CD1c-positive myeloid dendritic cell (primary cell): ENCODE measurements around the gene KRT80.

Source experiments
- DNase-seq: peaks from one replicate; pipeline ENCODE4 v3.0.0-alpha.2; 2016; ENCODE audit errors: extremely low spot score

KRT80 gene

DNA sequence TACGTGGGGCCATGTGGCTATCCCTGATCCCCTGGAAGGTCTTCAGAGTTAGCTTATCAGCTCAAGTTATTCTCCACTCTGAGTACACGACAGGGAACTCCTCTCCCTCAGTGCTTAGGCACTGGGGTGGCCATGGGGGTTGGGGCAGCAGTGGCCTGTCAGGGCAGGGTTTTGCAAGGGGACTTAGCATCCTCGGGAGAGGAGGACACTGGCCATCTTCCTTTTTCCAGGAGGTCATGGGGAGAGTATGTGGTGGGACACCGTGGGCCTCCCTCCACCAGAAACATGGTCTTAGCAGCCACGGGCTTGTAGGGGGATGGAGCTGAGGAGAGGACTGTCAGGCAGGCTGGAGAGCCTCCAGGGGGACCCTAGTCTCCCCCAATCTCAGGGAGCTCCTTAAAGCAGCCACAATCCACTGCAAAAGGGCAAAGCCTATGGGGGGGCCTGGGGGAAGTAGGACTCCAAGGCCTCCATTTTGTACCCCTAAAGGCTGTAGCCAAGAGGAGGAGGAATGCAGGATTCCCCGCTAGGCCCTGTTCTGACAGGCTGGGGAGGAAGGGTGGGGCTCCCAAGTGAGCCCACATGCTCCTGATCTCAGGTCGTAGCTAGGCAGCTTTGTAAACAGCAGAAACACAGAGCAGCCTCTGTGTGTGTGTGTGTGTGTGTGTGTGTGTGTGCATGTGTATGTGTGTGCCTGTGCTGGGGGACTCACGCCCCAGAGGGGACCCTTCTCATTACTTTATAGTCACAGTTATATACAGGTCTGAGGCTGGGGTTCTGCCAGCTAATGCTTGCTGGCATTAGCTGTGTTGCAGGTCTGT lies 36.6 kb downstream of the KRT80 start:
- DNase-seq: peak; percentile 11

DNA sequence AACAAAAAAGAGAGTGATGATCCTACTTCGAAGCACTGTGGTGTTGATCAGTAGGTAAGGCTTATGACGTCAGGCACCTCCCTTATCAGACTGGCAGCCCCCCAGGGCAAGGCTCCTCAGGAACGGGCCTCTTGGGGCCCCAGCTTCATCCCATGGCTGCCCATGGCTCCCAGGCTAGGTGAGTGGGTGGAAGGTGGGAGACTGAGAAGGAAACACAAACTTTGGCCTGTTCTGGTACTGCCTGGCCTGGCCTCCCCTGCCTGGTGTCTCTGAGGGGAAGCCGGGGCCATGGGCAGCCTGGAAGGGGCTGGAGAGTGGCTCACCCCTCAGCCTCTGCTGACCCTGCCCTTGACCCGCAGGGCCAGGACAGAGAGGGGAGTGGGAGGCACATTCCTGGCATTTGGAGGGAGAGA lies 38.9 kb downstream of the KRT80 start:
- DNase-seq: no peak

DNA sequence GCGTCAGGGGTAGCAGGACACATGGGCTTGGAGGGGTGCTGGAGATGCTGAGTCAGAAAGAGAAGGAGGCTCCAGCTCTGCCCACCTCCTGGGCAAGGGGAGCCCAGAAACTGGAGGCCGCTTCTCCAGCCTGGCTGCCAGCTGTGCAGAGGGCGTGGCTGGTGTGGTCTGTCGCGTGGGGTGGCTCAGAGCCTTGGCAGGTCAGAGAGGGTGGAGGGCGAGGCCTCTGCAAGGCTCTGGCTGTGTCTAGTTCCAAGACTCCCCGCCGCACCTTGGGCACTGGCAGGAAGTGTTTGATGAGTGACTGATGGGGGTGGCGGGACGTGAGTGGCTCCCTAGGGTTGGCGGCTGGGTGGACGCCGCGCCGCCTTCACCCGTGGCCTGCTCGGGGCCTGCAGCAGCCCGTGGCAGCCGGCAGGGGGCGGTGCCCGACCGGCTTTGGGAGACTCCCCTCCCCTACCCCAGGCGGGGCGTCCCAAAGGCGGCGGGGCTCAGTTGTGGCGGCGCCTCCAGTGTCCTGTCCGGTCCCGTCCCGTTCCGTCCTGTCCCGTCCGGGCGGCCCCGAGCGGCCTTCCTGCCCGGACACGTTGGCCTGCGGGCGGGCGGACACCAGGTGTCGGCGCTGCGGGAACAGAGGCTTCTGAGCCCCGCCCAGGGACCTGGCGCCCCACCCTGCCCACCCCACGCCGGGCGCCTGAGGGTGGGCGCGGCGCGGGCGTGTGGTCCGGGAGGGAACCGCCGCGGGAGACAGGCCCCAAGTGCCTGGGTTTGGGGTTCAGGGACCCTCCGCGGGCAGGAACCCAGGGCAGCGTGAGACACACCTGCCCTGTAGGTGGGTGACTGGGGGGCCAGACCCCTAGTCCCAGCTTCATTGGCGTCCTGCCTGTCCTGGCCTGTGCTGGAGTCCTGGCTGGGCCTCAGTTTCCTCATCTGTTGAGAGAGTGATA lies 39.7 kb downstream of the KRT80 start:
- DNase-seq: peak; percentile 80

DNA sequence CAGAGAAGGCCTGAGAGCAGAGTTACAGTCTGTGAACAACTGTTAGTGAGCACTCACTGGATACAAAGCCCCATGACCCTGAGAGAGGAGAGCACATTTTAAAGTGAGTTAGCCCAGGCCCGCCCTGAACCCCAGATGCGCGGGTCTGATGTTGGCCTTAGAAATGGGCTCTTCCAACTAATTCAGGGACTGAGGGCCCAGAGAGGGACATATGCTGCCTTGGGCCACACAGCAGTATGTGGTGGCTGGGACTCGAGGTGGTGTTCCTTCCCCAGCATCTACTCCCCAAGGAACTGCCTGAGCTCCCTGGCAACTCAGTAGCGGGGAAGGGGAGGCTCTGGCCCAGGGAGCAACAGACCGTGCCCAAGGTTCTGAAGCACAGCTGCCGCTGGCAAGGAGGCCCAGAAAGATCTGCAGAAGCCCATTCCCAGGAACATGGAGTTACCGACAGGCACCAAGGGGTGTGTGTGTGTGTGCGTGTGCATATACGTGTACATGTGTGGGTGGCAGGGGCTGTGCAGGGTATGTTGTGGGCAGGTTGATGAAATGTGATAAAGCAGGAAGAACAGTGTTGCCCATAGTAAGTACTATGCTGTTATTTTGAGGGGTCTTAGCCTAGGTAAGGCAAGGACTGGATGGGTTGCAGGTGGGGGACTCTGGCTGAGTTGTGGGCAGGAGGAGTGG lies 40.5 kb downstream of the KRT80 start:
- DNase-seq: no peak

DNA sequence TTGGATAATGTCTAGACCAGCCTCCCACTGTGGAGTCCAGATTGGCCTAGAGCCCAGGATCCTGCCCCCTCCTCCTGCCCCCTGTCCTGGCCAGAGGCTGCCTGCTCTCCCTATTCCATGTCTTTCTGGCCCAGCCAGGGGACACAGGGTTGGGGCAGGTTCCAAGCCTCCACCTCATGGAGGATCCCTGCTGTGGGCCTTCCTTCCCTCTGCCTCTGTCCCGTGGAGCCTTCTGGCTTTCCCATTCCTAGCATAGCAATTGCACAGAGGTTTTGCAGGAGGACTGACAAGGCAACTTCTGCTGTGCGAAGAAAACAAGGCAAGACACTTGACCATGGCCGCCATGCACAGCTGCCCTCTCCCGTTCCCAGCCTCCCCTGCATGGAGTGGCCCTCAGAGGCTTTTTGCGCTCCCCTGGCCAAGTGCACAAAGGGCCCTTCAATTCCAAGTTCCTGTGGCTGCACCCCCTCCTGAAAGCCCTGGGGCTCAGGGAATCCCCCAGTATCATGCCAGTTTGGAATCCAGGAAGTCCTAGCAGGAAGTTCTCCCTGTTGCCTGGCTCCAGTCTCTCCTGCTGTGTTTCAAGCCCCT lies 42.1 kb downstream of the KRT80 start:
- no peak for DNase-seq

- no peak for DNase-seq
Measured at GRCh38 chr12:52149182-52149641, 42.6 kb downstream of the KRT80 start.

DNA sequence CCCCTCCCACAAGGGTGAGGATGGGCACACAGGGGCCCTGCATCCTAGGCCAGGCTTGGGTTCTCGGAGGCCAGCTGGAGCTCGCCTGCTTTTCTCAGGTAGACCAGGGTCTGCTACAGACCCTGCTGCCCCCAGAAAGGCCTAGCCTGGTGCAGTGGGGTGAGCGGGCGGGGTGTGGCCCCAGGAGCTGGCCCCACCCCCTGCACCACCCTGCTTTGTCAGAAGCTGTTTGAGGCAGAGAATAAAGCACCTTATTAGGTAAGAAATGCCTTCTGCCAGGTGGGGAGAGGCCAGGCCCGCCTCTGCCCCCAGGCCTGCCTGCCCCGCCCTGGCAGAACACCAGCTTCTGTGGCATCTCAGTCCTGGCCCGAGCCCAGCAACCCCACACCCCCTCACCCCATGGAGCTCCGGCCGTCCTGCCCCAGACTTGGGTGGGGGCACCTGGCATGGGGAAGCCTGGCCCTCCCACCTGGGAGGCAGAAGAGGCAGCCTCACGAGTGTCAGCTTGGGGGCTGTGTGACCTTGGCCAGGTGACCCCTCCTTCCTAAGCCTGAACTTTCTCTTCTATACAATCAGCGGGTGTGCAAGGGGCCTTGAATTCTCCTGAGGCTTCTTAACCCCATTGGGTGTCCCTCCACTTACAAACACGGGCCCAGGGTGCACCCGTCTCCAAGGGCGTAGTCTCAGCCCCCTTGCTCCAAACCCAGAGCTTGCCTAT lies 43.2 kb downstream of the KRT80 start:
- no peak for DNase-seq

DNA sequence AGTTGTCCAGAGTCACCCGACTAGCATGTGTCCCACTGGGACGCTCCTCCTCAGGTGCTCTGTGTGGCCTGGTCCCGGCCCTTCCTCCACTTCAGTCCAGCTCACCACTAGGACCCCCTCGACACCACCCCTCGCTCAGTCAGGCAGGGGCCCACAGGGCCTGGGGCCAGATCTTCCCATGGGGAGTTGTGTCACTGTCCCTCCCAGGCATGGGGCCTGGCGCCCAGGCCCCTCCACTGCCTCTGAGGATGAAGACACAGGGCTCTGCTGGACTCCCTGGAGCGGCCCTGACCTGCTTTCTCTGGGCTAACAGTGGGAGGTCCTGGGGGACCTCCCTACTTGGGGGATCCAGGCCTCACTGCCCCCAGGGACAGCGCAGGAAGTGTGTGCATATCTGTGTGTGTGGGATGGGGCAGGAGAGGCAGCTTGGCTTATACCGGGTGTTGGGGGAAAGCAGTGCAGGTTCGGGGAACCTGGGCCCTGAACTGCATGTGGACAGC lies 43.8 kb downstream of the KRT80 start:
- no peak for DNase-seq

DNA sequence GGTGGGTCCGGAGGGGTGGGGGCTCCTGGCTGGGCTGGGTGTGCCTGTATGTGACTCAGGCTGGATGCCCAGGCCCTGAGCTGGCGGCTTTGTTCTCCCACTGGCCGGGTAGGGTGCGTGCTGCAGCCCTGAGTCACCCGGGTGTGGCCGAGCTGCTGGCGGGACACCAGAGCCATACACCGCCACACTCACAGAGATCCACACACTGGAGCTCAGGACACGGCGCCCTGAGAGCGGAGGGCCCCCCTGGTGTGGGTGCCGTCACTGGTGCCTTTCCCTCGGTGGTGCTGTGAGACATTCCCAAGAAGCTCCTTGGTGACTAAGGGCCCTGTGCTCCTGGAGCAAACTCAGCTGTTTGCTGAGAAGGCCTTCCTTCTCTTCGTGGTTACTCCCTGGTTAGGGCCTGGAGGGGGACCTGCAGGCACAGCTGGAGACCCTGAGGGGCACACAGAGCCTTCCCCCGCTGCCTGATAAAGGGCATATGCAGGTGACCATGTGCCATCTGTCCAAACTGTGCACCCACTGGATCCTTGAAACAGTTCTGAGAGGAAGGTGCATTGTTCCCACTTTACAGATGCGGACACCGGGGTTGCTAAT lies 44.3 kb downstream of the KRT80 start:
- peak; percentile 73 for DNase-seq

- DNase-seq: no peak
Measured at GRCh38 chr12:52146822-52147366, 44.9 kb downstream of the KRT80 start.

DNA sequence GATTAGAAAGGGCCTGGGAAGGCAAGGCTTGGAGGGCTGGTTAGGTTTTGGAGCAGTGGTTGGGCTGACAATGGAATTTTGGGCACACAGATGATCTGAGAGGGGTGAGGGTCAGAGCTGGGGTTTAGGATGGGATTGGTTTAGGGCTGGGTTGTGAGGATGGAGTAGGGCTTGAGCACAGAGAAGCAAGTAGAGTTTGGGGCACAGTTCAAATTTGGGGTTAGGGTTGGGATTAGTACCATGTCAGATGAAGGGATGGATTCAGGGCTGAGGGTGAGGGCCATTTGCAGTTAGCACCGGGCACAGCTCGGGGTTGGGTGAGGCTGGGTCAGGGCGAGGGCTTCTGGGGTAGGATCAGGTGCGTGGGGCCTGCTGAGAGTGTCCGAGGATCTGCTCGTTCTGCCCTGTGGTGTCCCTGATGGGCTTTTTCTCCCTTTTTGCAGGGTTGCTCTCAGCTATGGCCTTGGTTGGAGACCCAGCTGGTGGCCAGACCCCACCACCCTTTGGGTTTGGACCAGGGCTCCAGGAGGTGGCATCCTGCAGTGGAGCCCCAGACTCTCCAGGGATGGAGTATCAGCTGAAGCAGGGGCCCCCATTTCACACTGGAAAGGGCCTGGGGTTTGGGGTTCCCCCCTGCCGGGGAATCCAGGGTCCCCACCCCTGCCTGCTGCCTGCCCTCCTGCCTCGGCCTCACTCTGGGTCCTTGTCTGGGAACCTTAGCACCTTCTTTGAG lies 45.6 kb downstream of the KRT80 start:
- DNase-seq: no peak

- DNase-seq: no peak
Measured at GRCh38 chr12:52145228-52146088, 46.4 kb downstream of the KRT80 start.

GRCh38 chr12:52144512-52145227 lies 47.1 kb downstream of the KRT80 start:
- no peak for DNase-seq

- no peak for DNase-seq
Measured at GRCh38 chr12:52142431-52142830, 49.4 kb downstream of the KRT80 start.

GRCh38 chr12:52141875-52142274 lies 49.9 kb downstream of the KRT80 start:
- no peak for DNase-seq

DNA sequence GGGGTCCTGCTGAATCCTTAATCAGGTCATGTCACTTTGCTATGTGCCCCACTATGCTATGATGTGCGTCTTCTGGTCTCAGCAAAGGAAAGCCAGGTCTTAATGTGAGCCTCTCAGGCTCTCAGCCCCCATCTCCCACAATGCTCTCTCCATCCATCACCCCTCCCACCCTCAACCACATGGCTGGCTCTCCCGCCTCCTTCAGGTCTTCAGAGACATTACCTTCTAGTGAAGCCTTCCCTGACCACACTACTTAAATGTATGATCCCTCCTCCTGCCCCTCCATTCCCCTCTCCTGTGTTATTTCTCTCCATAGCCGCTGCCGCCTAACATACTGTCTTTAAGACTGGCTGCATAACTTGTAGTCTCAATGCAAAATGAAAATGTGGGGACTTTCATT lies 50.5 kb downstream of the KRT80 start:
- no peak for DNase-seq

GRCh38 chr12:52139579-52140062 lies 52.2 kb downstream of the KRT80 start:
- no peak for DNase-seq

DNA sequence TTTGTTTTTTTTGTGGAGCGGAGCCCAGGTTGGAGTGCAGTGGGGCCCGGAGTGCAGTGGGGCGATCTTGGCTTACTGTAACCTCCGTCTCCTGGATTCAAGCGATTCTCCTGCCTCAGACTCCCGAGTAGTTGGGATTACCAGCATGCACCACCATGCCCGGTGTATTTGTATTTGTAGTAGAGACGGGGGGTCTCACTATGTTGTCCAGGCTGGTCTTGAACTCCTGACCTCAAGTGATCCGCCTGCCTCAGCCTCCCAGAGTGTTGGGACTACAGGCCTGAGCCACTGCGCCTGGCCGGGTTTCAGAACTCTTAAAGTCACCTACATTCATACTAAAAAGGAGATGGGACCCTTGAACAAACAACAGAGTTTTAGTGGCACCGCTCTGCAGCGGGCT lies 52.7 kb downstream of the KRT80 start:
- DNase-seq: no peak
